Measurements from ENCODE around the gene WDFY4.

DNA sequence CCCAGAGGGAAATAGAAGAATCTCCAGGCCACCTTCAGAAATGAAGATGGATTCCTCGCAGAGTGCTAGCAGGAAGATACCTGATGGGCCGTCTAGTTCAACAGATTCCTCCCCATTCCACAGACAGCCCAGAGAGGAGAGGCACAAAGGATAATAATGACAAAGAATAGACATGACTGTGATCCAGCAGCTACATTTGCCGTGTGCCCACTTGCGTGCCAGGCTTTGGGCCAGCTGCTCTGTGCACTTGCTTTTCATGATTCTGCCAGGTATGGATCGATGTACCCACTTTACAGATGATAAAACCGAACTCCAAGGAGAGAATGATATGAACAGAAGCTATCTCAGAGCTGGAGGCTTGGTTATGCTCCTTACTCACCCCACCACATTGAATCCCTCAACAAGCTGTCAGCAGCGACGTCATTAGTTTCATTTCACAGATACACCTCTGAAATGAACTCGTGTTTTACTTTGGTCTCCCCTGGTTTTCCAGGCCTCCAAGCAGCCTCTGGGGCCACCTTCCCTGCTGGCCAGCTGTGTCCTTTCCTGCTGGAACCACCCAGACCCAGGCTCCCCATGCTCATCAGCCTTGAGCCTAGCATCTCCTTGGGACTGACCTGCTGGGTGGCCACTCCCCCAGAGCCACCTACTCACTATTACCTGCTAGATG, 11.9 kb upstream of the WDFY4 start:
- TF ChIP-seq, protein P1, sequence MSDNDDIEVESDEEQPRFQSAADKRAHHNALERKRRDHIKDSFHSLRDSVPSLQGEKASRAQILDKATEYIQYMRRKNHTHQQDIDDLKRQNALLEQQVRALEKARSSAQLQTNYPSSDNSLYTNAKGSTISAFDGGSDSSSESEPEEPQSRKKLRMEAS (IDR thresholded peaks at IDR 0.05), result no peak
- TF ChIP-seq EP300 (IDR thresholded peaks at IDR 0.05; ENCODE audit: borderline replicate concordance) (no peak), NFIC (IDR thresholded peaks at IDR 0.05) (no peak), TEAD4 (IDR thresholded peaks at IDR 0.05) (no peak), FOXM1 (IDR thresholded peaks at IDR 0.05; ENCODE audit: borderline replicate concordance, low read depth) (no peak), EGR1 (IDR thresholded peaks at IDR 0.05) (no peak), YY1 (IDR thresholded peaks at IDR 0.05; ENCODE audit: low read depth) (no peak)

All from Ishikawa (cell line).